Measurements from ENCODE around the gene PNLIPRP2.

PNLIPRP2 gene

GRCh38 chr10:116688241-116688711 lies 67.5 kb downstream of the PNLIPRP2 start:
- Histone ChIP-seq H3K9me3 (ENCODE audit: control insufficient read depth, insufficient read depth, low read length) (no peaks in the 10 kb centered on the region), H3K4me3 (ENCODE audit: low read length) (no peak overlapping the region), H4K20me1 (ENCODE audit: control insufficient read depth, insufficient read depth, low read depth, low read length) (no peaks in the 10 kb centered on the region), H3F3A (ENCODE audit: control insufficient read depth, insufficient read depth) (no peaks in the 10 kb centered on the region), H3K4me1 (ENCODE audit: control insufficient read depth, low read length) (no peaks in the 10 kb centered on the region), H3K27me3 (ENCODE audit: control insufficient read depth, low read length) (no peaks in the 10 kb centered on the region), H3K9me2 (replicated peaks; ENCODE audit: control insufficient read depth, low read length) (no peaks in the 10 kb centered on the region), H3K4me2 (ENCODE audit: low read length) (no peak overlapping the region), H3K36me3 (ENCODE audit: control insufficient read depth, low read length) (no peaks in the 10 kb centered on the region), H3K79me2 (ENCODE audit: control insufficient read depth, low read length) (no peaks in the 10 kb centered on the region), H3K27ac (ENCODE audit: low read depth, low read length) (no peak overlapping the region)
- TF ChIP-seq EZH2phosphoT487 (IDR thresholded peaks at IDR 0.05; ENCODE audit: borderline replicate concordance, low read length): no peak
- TF ChIP-seq CTCF (IDR thresholded peaks at IDR 0.05; ENCODE audit: low read depth, low read length, poor library complexity, severe bottlenecking): no peak

- no peaks in the 10 kb centered on the region for H3F3A ChIP-seq (ENCODE audit: control insufficient read depth, insufficient read depth)
- H3K79me2 ChIP-seq (ENCODE audit: control insufficient read depth, low read length): no peaks in the 10 kb centered on the region
- no peak overlapping the region for H3K4me3 ChIP-seq (ENCODE audit: low read length)
- no peaks in the 10 kb centered on the region for H3K4me1 ChIP-seq (ENCODE audit: control insufficient read depth, low read length)
- no peaks in the 10 kb centered on the region for H3K27me3 ChIP-seq (ENCODE audit: control insufficient read depth, low read length)
- no peak overlapping the region for H3K27ac ChIP-seq (ENCODE audit: low read depth, low read length)
- no peak for TF ChIP-seq EZH2phosphoT487 (IDR thresholded peaks at IDR 0.05; ENCODE audit: borderline replicate concordance, low read length)
- no peak for TF ChIP-seq CTCF (IDR thresholded peaks at IDR 0.05; ENCODE audit: low read depth, low read length, poor library complexity, severe bottlenecking)
- H3K4me2 ChIP-seq (ENCODE audit: low read length): no peak overlapping the region
- no peaks in the 10 kb centered on the region for H3K36me3 ChIP-seq (ENCODE audit: control insufficient read depth, low read length)
- no peaks in the 10 kb centered on the region for H3K9me2 ChIP-seq (replicated peaks; ENCODE audit: control insufficient read depth, low read length)
- H3K9me3 ChIP-seq (ENCODE audit: control insufficient read depth, insufficient read depth, low read length): no peaks in the 10 kb centered on the region
- H4K20me1 ChIP-seq (ENCODE audit: control insufficient read depth, insufficient read depth, low read depth, low read length): no peaks in the 10 kb centered on the region
Observed at GRCh38 chr10:116688741-116689495, 68.2 kb downstream of the PNLIPRP2 start.

GRCh38 chr10:116689744-116690143 lies 69.0 kb downstream of the PNLIPRP2 start:
- TF ChIP-seq CTCF (IDR thresholded peaks at IDR 0.05; ENCODE audit: low read depth, low read length, poor library complexity, severe bottlenecking) (no peak), EZH2phosphoT487 (IDR thresholded peaks at IDR 0.05; ENCODE audit: borderline replicate concordance, low read length) (no peak)
- no peak overlapping the region for H3K4me3 ChIP-seq (ENCODE audit: low read length)
- H3K4me1 ChIP-seq (ENCODE audit: control insufficient read depth, low read length): no peaks in the 10 kb centered on the region
- H4K20me1 ChIP-seq (ENCODE audit: control insufficient read depth, insufficient read depth, low read depth, low read length): no peaks in the 10 kb centered on the region
- no peaks in the 10 kb centered on the region for H3K9me3 ChIP-seq (ENCODE audit: control insufficient read depth, insufficient read depth, low read length)
- H3K79me2 ChIP-seq (ENCODE audit: control insufficient read depth, low read length): no peaks in the 10 kb centered on the region
- no peaks in the 10 kb centered on the region for H3F3A ChIP-seq (ENCODE audit: control insufficient read depth, insufficient read depth)
- H3K9me2 ChIP-seq (replicated peaks; ENCODE audit: control insufficient read depth, low read length): no peaks in the 10 kb centered on the region
- H3K4me2 ChIP-seq (ENCODE audit: low read length): no peak overlapping the region
- H3K36me3 ChIP-seq (ENCODE audit: control insufficient read depth, low read length): no peaks in the 10 kb centered on the region
- no peaks in the 10 kb centered on the region for H3K27me3 ChIP-seq (ENCODE audit: control insufficient read depth, low read length)
- no peak overlapping the region for H3K27ac ChIP-seq (ENCODE audit: low read depth, low read length)

All from DOHH2 (cell line).